ENCODE measurements around the gene RABGAP1L.
"Not testable (repeated sequence)": the region's sequence is repeated elsewhere in the genome, so short reads cannot be mapped to it uniquely, and the experiment has no call there.

Gene RABGAP1L

GRCh38 chr1:175043824-175044223 is 884.5 kb downstream of the RABGAP1L start:
- no peaks in the 10 kb centered on the region for H3K36me3 ChIP-seq (ENCODE audit: insufficient read depth)
- H3K27ac ChIP-seq: no peak overlapping the region
- H4K20me1 ChIP-seq (ENCODE audit: insufficient read depth): no peaks in the 10 kb centered on the region
- no peaks in the 10 kb centered on the region for H3K4me1 ChIP-seq (ENCODE audit: low read depth, poor library complexity, severe bottlenecking)
- no peak overlapping the region for H3K4me2 ChIP-seq
- no peak overlapping the region for H2AFZ ChIP-seq (ENCODE audit: low read depth)
- H3K4me3 ChIP-seq (IDR thresholded peaks at IDR 0.05; ENCODE audit: insufficient read depth, low read depth, low read length): no peak overlapping the region
- no peak for TF ChIP-seq CTCF (conservative IDR thresholded peaks at IDR 0.05; ENCODE audit: low read depth, low read length)
- no peaks in the 10 kb centered on the region for H3K79me2 ChIP-seq (ENCODE audit: insufficient read depth, low read depth)
- H3K27me3 ChIP-seq (ENCODE audit: insufficient read depth, low read depth): no peaks in the 10 kb centered on the region
- no peak overlapping the region for H3K9ac ChIP-seq

DNA sequence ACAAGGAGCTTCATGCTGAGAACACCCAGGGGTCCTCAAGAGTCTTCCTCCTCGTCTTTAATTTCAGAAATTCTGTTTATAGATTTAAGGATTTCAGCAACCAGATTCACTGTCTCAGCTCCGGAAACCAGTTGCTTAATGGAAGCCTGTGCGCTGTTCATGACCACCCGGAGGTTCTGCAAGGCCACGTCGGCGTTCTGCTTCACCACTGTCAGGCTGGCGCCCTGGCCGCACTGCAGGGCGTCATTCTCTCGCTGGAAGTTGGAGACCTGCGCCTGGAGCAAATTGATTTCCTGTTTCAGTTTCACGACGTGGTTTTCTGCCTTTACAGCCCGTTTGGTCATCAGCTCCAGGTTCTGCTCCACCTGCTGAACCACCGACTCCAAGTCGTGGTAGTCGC is 885.3 kb downstream of the RABGAP1L start:
- not testable (repeated sequence) for H4K20me1 ChIP-seq (ENCODE audit: insufficient read depth); H3K27me3 ChIP-seq (ENCODE audit: insufficient read depth, low read depth)

More for the DNA sequence above, 885.3 kb downstream of the RABGAP1L start:
- H3K4me3 ChIP-seq (IDR thresholded peaks at IDR 0.05; ENCODE audit: insufficient read depth, low read depth, low read length); H3K4me2 ChIP-seq; H3K79me2 ChIP-seq (ENCODE audit: insufficient read depth, low read depth); H3K36me3 ChIP-seq (ENCODE audit: insufficient read depth); H3K9ac ChIP-seq; H2AFZ ChIP-seq (ENCODE audit: low read depth); H3K27ac ChIP-seq; H3K4me1 ChIP-seq (ENCODE audit: low read depth, poor library complexity, severe bottlenecking): not testable (repeated sequence)
